Measurements from ENCODE around the gene VWA3B. TPM values are rescaled to one million over a fixed set of nuclear protein-coding genes. Genes with fewer than 3 reads are reported as not detected.
"Not testable (repeated sequence)": the region's sequence is repeated elsewhere in the genome, so short reads cannot be mapped to it uniquely, and the experiment has no call there.

The VWA3B gene
- polyA plus RNA-seq, 4 donors: 0.16 to 0.67 (median 0.38) TPM

- no peak for DNase-seq (ENCODE audit: low read depth in 4 of 4, low spot score in 3 of 4)
Measured at GRCh38 chr2:98293030-98293429, 206.1 kb downstream of the VWA3B start.

GRCh38 chr2:98293931-98294687 lies 207.1 kb downstream of the VWA3B start:
- no peak for DNase-seq (ENCODE audit: low read depth in 4 of 4, low spot score in 3 of 4)

- DNase-seq (ENCODE audit: low read depth in 4 of 4, low spot score in 3 of 4): no peak
Measured at GRCh38 chr2:98294711-98295110, 207.7 kb downstream of the VWA3B start.

GRCh38 chr2:98295275-98295674 lies 208.3 kb downstream of the VWA3B start:
- DNase-seq (ENCODE audit: low read depth in 4 of 4, low spot score in 3 of 4): no peak

GRCh38 chr2:98295721-98296414 lies 208.9 kb downstream of the VWA3B start:
- DNase-seq (ENCODE audit: low read depth in 4 of 4, low spot score in 3 of 4): no peak

GRCh38 chr2:98296440-98296839 lies 209.5 kb downstream of the VWA3B start:
- no peak for DNase-seq (ENCODE audit: low read depth in 4 of 4, low spot score in 3 of 4)

GRCh38 chr2:98297817-98298682 lies 211.1 kb downstream of the VWA3B start:
- DNase-seq (ENCODE audit: low read depth in 4 of 4, low spot score in 3 of 4): no peak

GRCh38 chr2:98298683-98299164 lies 211.8 kb downstream of the VWA3B start:
- DNase-seq (ENCODE audit: low read depth in 4 of 4, low spot score in 3 of 4): no peak

- DNase-seq (ENCODE audit: low read depth in 4 of 4, low spot score in 3 of 4): no peak
Measured at GRCh38 chr2:98299211-98299905, 212.4 kb downstream of the VWA3B start.

- DNase-seq (ENCODE audit: low read depth in 4 of 4, low spot score in 3 of 4): no peak
Measured at GRCh38 chr2:98300141-98300874, 213.3 kb downstream of the VWA3B start.

GRCh38 chr2:98301469-98301868 lies 214.5 kb downstream of the VWA3B start:
- DNase-seq (ENCODE audit: low read depth in 4 of 4, low spot score in 3 of 4): no peak

GRCh38 chr2:98307131-98307696 lies 220.2 kb downstream of the VWA3B start:
- not testable (repeated sequence) for DNase-seq (ENCODE audit: low read depth in 4 of 4, low spot score in 3 of 4)

GRCh38 chr2:98308068-98308467 lies 221.1 kb downstream of the VWA3B start:
- no peak for DNase-seq (ENCODE audit: low read depth in 4 of 4, low spot score in 3 of 4)

- DNase-seq (ENCODE audit: low read depth in 4 of 4, low spot score in 3 of 4): no peak
Measured at GRCh38 chr2:98308532-98308931, 221.6 kb downstream of the VWA3B start.

- no peak for DNase-seq (ENCODE audit: low read depth in 4 of 4, low spot score in 3 of 4)
Measured at GRCh38 chr2:98309580-98309979, 222.6 kb downstream of the VWA3B start.

GRCh38 chr2:98310010-98310409 lies 223.0 kb downstream of the VWA3B start:
- no peak for DNase-seq (ENCODE audit: low read depth in 4 of 4, low spot score in 3 of 4)

- no peak for DNase-seq (ENCODE audit: low read depth in 4 of 4, low spot score in 3 of 4)
Measured at GRCh38 chr2:98311090-98311489, 224.1 kb downstream of the VWA3B start.

GRCh38 chr2:98311771-98312545 lies 225.0 kb downstream of the VWA3B start:
- DNase-seq (ENCODE audit: low read depth in 4 of 4, low spot score in 3 of 4): no peak

All from right renal pelvis (tissue), 4 donors.